HS-27A (cell line): ENCODE results near the gene ERAL1.
"Not testable (repeated sequence)": the region's sequence is repeated elsewhere in the genome, so short reads cannot be mapped to it uniquely, and the experiment has no call there.

ENCODE experiments used
- DNase-seq: peaks from one replicate; pipeline ENCODE4 v3.0.0-alpha.2; 2012; ENCODE audit warnings: low read depth, missing footprints

Gene ERAL1

GRCh38 chr17:28853295-28853694 lies 1.5 kb upstream of the ERAL1 start:
- no peak for DNase-seq

DNA sequence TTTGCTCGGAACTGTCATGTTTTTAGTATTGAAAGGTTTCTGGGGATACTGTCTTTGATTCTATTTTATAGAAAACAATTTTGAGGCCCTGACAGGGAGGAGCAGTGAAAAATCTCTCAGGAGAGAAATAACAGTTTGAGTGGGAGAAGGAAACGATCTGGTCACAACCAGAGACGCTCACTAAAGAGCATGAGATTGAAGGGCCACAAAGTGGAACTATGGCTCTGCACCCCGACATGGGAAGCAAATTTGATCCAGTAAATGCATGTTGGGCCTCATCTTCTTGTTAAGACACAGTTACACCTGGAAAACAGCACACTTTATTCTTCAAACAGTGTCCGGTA lies 492 bp downstream of the ERAL1 start:
- no peak for DNase-seq

DNA sequence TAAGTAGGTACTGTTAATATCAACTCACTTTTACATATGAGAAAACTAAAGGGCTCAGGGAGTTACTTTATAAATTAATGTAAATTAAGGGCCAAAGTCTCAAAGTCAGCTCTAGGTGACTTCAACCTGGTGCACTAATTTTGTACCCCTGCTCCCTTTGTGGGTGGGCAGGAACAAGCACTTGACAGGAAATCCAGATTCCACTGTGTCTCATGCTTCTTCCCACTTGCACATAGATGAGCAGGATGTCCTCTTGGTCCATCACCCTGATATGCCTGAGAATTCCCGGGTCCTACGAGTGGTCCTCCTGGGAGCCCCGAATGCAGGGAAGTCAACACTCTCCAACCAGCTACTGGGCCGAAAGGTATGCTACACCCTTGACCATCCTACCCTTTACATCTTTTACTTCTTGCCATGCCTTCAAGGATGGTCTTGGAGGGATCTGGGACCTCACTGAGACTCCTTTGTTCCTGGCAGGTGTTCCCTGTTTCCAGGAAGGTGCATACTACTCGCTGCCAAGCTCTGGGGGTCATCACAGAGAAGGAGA lies 1.3 kb downstream of the ERAL1 start:
- no peak for DNase-seq

- DNase-seq: no peak
Measured at GRCh38 chr17:28857905-28858800, 3.3 kb downstream of the ERAL1 start.

GRCh38 chr17:28858801-28859355 lies 4.1 kb downstream of the ERAL1 start:
- DNase-seq: no peak

DNA sequence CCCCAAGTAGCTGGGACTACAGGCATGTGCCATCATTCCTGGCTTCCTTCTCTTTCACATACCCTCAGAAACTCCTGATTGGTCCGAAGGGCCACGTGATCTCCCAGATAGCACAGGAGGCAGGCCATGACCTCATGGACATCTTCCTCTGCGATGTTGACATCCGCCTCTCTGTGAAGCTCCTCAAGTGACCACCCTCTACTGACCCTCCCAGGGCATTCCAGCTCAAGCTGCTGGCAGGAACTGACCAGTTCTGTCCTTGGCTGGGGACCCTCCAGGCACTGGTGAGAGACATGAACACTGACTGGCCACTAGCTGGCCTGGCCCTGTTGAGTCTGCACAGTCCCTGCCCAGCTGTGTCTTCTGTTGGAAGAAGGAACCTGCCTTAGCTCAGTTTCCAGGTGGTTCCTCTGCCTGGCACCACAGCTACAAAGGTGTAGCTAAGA lies 5.6 kb downstream of the ERAL1 start:
- no peak for DNase-seq

DNA sequence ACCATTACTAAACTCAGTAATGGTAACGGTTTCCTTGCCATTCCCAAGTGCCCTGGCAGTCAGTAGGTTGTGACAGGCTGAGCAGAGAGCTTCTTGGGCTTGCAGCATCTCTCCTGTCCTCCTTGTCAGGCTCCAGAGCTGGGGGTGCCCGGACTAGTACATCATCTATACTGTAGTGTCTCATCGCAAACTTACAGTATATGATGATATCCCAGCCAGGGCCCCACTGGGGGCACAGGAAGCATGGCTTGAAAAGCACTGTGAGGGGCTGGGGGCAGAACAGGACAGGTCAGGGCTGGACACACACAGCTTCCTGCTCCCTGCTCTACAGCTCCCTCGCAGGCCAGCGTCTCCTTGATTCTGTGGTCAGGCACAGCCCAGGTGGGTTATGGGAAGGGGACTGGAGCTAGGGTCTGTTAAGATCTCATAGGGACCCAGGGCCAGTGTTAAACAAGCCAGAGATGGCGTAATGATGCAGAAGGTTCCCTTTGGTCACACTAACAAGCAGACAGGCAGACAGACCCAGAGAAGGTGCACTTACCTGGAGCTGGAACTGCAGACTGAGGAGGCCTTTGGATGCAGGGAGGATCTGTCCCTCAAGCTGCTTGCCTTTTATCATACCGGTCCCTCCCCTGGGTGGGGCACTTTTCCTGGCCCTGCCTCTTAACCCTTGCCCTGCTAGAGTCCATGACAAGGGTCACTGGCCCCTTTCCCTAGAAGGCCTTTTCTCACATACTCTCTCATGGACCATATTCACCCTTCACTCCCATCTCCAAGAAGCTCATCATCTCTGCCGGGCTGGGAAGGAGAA lies 6.8 kb downstream of the ERAL1 start:
- DNase-seq: no peak

DNA sequence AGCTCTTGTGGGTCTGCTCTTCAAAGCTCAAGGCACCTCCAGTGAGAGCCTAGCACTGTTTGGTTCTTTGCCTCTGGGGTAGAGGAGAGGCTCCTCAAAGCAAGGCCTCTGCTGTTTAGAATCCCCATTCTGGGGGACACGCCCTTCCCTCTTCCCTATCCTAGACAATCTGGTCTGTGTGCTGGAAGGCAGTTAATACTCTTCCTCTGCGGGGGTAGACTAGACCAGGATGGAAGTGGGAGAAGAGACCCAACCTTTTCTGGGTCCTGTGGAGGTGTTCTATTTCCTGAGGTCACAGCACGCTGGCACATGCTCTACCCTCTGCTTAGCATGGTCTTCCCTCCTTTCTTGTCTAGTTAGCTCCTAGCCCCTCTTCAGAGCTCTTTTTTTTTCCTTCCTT lies 7.7 kb downstream of the ERAL1 start:
- no peak for DNase-seq

DNA sequence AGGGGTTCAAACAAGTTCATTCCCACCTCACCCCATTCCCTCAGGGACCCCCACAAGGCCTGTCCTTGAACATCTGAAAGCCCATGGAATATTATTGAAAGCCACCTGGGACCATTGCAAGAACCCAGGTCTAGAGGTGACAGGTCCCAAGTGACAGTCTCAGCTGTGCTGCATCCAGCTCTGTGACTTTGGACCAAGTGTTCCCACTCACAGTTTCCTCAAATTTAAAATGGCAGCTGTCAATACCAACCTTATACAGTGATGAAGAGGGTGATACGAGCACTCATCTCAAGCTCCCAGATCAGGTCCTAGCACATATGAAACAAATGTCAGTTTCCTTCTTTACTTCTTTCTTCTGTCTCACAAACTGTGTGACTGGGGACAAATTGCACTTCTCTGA lies 9.1 kb downstream of the ERAL1 start:
- no peak for DNase-seq

DNA sequence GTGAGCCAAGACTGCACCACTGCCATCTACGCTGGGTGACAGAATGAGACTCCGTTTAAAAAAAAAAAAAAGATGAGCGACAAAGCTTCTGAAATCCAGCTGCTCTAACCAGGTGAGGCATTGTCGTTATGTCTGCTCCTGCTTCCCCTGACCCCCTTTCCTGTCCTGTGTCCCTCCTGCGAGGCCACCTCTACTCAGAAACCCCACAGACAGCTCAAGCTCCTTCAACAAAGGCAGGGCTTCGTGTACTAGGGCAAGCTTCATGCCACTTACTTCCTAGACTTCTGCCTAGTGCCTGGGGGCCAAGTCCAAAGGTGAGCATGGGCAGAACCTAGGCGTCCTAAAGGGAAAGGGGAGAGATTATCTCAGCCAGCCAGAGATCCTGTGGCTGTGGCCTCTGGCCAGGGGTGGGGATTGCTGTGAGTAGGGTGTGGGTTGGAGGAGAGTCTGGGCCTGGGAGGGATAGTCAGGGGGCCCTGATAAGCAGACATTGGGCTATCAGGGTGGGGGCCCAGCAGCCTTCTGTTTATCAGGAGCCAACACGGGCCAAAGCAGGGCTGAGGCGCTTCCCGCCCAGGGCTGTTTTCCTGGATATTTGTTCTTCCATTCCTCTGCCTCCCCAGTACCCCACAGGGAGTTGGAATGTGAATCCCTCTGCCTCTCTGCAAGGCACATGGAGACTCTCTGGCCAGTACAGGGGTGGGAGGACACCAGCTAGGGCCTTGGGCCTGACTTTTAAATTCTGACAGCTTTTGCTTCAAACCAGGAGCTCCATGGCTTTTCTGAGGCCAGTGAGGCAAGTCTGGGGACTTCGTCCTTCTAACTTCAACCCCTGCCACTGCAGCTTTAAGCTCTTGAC lies 10.4 kb downstream of the ERAL1 start:
- no peak for DNase-seq

DNA sequence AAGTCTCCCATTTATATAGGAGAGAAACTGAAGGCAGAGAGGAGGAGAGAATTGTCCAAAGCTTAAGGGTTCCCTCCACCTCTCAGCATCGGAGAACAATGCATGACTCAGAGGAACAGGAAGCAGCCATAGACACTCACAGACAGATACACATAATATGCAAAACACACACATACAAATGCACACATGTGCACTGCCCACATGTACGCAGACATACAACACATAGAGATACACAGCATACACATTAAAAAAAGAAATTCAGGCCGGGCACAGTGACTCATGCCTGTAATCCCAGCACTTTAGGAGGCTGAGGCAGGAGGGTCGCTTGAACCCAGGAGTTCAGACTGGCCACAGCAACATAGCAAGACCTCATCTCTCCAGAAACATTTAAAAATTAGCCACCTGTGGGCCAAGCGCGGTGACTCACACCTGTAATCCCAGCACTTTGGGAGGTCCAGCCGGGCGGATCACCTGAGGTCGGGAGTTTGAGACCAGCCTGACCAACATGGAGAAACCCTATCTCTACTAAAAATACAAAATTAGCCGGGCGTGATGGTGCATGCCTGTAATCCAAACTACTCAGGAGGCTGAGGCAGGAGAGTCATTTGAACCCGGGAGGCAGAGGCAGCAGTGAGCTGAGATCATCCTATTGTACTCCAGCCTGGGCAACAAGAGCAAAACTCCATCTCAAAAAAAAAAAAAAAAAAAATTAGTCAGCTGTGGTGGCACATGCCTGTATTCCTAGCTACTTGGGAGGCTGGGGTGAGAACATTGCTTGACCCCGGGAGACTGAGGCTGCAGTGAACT lies 11.3 kb downstream of the ERAL1 start:
- no peak for DNase-seq

DNA sequence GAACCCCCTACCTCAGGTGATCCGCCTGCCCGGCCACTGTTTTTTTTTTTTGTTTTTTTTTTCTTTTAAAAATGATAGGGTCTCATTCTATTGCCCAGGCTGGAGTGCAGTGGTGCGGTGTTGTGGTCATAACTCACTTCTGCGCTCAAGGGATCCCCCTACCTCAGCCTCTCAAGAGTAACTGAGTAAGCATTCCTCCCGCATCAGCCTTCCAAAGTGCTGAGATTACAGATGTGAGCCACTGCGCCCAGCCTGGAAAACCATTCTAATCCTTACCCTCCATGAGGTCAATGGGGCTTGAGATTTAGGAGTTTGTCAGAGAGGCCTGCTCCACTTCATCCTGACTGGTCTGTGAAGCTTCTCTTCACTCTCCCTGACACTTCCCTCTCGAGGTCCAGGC lies 12.5 kb downstream of the ERAL1 start:
- no peak for DNase-seq

GRCh38 chr17:28871056-28871579 lies 16.3 kb downstream of the ERAL1 start:
- no peak for DNase-seq

- DNase-seq: no peak
Measured at GRCh38 chr17:28873839-28874238, 19.0 kb downstream of the ERAL1 start.

DNA sequence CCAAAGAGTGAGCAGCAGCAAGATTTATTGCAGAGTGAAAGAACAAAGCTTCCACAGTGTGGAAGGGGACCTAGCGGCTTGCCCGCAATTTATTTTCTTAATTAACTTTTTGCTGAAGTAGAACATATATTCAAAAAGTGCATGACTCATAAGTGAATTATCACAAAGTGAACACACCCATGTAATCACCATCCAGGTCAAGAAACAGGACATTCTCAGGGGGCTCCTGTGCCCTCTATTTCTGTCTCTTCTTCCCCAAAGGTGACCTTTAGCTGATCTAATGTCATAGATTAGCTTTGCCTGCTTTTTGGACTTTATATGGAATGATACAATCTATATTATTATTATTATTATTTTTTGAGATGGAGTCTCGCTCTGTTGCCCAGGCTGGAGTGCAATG lies 19.9 kb downstream of the ERAL1 start:
- no peak for DNase-seq

DNA sequence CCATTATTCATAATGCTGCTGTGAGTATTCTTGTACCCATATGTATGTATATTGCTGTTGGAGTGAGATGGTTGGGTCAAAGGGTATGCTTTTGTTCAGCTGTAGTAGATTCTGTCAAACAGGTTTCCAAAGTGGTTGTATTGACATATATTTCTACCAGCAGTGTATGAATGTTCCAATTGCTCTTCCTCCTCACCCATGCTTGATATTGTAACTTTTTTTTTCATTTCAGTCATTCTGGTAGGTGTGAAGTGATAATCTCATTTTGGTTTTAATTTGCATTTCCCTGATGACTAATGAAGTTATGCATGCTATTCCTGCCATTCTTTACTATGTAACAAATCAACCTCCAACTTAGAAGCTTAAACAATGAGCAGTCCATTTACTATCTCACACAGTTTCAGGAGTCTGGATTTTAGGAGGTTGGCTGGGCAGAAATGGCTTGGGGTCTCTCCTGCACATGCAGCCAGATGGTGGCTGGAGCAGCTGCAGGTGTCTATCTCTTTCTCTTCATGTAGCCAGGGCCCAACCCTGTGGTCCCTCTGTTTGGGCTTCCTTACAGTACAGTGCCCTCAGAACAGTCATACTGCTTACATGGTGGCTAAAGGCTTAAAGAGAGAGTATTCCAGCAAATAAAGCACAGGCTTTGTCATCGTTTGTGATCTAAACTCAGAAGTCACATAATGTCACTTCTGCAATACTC lies 21.2 kb downstream of the ERAL1 start:
- DNase-seq: no peak

DNA sequence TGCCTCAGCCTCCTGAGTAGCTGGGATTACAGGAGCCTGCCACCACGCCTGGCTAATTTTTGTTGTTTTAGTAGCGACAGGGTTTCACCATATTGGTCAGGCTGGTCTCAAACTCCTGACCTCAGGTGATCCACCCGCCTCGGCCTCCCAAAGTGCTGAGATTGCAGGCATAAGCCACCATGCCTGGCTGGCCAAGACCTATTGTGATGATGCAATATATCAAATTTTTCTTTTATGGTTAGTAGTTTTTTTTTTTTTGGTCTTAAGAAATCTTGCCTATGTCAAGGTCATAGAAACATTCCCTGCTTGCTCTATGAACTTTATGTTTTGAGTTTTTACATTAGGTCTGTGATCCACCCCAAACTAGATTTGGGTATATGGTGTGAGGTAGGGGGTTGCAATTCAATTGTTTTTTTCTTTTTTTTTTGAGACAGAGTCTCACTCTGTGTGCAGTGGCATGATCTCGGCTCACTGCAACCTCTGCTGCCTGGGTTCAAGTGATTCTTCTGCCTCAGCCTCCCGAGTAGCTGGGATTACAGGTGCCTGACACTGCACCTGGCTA lies 22.4 kb downstream of the ERAL1 start:
- DNase-seq: not testable (repeated sequence)

- DNase-seq: no peak
Measured at GRCh38 chr17:28878158-28878910, 23.5 kb downstream of the ERAL1 start.

- DNase-seq: no peak
Measured at GRCh38 chr17:28878981-28879380, 24.2 kb downstream of the ERAL1 start.
